ENCODE measurements around the gene EHMT2. TPM values are rescaled to one million over a fixed set of nuclear protein-coding genes. Genes with fewer than 3 reads are reported as not detected.
"Not testable (repeated sequence)": the region's sequence is repeated elsewhere in the genome, so short reads cannot be mapped to it uniquely, and the experiment has no call there.

EHMT2 gene
- total RNA-seq, 1 donor from 2014 or later, result 46.4 TPM

DNA sequence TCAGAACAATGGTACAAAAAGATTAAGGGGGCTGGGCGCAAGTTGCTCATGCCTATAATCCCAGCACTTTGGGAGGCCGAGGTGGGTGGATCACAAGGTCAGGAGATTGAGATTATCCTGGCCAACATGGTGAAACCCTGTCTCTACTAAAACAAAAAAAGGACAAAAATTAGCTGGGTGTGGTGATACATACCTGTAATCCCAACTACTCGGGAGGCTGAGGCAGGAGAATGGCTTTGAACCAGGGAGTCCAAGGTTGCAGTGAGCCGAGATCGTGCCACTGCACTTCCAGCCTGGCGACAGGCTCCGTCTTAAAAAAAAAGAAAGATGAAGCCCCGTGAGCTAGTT lies 57.7 kb downstream of the EHMT2 start:
- DNase-seq (ENCODE audit: low read depth, low spot score), result not testable (repeated sequence)

DNA sequence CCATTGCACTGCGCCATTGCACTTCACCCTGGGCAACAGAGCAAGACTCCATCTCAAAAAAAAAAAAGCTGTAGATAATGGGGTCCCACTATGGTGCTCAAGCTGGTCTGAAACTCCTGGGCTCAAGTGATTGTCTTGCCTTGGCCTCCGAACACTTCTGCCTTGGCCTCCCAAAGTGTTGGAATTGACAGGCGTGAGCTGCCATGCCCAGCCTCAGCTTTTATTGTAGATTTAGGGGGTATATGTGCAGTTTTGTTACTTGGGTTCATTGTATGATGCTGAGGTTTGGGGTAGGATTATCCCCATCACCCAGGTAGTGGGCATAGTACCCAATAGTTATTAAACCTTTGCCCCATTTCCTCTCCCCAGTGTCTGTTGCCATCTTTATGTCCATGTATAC lies 58.5 kb downstream of the EHMT2 start:
- DNase-seq (ENCODE audit: low read depth, low spot score), result no peak

DNA sequence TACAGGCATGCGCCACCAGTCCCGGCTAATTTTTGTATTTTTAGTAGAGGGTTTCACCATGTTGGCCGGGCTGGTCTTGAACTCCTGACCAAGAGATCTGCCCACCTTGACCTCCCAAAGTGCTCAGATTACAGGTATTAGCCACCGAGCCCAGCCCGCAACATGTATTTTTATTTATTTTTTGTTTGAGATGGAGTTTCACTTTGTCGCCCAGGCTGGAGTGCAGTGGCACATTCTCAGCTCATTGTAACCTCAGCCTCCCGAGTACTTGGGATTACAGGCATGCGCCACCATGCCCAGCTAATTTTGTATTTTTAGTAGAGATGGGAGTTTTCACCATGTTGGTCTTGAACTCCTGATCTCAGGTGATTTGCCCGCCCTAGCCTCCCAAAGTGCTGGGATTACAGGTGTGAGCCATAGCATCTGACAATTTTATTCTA lies 59.4 kb downstream of the EHMT2 start:
- not testable (repeated sequence) for DNase-seq (ENCODE audit: low read depth, low spot score)

DNA sequence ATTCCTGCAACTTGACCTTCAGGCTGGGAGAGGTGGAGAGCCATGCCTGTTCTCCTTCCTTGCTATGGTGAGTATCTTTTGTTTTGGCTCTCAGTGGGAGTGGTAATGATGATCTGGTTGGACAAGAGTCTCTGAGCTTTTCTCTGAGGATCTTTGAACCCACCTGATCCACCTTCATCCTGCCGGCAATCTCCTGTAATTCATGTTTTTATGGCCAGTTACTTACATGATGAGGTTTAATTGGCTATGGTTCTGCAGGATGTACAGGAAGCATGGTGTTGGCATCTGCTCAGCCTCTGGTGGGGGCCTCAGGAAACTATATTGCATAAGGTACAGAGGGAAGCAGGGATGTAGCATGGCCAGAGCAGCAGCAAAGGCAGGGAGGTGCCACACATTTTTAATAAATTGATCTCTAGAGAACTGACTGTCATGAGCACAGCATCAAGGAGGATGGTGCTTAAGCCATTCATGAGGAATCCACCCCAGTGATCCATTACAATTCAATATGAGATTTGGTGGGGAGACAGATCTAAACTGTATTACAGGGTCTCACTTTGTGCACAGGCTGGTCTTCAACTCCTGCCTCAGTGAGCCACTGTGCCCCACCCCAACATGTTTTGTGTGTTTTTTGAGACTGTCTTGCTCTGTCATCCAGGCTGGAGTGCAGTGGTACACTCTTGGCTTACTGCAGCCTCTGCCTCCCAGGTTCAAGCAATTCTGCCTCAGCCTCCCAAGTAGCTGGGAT lies 60.0 kb downstream of the EHMT2 start:
- no peak for DNase-seq (ENCODE audit: low read depth, low spot score)

DNA sequence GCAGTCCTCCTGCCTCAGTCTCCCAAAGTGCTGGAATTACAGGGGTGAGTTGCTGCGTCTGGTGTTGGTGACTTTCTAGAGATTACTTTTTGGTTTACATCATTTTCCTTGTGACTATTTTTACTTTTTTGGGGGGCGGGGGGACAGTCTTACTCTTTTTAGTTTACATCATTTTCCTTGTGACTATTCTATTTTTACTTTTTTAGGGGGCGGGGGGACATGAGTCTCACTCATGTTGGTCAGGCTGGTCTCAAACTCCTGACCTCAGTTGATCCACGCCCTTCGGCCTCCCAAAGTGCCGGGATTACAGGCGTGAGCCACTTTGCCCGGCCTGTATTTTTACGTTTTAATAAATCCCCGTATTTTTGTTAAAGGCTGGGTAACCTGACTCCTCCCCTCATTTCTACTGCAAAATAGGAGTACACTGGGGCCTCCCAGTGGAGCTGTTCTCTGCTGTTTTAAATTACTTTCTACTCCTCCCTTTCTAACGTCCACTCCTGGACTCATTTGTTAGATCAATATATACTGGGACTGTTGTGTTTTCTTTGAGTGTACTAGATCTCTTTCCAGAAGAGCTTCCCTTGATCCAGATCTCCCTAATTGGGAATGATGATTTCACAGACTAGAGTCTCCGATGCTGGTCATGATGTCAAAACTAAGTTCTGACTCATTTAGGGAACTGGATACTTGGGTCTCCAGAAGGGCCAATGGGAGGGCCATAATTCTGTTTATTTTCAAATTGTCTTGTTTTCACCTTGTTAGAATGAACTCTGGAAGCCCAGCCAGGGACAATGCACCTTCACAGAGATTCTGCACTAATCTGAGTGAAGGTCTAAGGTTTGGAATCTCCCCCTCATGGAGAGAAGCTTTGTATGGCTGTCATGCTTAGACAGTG lies 60.8 kb downstream of the EHMT2 start:
- DNase-seq (ENCODE audit: low read depth, low spot score), result no peak

DNA sequence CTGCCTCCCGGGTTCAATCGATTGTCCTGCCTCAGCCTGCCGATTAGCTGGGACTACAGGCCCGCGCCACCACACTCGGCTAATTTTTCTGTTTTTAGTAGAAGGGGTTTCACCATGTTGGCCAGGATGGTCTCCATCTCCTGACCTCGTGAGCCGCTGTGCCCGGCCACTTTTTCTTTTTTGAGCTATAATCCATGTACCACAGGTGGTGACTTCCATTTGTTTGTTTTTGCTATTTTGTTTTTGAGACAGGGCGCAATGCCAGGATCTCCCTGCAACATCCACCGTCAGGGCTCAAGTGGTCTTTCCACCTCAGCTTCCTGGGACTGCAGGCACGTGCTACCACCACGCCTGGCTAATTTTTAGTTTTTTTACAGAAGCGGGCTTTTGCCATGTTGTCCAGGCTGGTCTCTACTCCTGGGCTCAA lies 61.4 kb downstream of the EHMT2 start:
- no peak for DNase-seq (ENCODE audit: low read depth, low spot score)

DNA sequence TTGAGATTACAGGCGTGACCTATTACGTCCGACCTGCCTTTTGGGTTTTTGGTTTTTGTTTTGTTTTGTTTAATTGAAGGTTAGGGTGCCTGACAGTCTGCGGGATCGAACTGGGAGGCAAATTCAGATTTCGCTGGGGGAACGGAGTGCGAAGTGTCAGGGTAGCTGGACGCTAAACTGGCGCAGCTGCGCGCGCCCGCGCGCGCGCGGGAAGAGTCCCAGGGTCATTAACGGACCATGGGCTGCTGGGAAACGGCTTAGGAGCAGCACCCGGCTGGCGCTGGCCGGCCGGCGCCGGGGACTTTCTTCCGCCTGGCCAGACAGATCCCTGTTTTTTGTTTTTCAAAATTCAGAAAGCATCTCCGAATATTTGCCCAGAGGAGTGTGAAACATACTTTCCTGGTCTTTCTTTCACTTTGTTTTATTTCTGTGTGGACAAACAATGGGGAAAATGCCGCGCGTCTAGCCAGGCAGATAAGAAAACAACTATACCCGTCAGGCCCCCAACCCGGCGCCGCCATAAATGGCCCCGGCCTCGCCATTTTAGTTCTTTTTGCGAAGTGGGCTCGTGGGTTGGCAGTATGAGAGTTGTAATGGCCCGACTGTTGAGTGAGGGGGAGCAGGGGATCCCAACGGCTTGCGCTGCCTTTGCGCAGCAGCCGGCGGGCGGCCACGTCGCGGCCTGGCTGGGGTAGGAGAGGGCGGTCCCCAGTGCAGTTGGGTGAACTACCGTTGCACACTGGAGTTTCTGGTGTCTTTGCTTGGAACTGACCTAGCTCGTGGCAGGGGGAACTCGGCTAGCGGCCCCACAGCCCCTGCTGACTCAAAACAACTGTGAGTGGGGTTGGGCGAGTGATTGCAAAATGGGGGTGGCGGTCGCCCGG lies 62.9 kb downstream of the EHMT2 start:
- DNase-seq (ENCODE audit: low read depth, low spot score), result no peak

DNA sequence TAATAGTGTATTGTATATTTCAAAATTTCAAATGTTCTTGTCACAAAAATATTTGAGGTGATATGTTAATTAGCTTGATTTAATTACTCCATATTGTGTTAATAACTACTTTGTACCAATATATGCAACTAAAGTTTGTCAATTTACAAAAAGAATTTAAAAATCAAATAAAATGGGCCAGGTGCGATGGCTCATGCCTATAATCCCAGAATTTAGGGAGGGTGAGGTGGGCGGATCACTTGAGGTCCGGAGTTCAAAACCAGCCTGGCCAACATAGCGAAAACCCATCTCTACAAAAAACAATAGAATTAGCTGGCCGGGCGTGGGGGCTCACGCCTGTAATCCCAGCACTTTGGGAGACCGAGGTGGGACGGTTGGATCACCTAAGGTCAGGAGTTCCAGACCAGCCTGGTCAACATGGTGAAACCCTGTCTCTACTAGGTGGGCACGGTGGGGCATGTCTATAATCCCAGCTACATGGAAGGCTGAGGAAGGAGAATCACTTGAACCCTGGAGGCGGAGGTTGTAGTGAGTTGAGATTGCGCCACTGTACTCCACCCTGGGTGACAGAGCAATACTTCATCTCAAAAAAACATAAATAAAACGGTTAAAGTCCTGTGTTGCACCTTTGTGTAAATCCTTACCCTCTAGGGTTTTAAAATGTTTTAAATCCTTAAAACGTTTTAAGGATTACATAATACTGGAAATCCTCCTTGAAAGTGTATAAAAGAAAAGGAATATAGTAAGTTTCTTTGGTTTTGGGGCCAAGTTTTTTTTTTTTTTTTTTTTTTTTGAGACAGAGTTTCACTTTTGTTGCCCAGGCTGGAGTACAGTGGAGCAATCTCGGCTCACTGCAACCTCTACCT lies 65.9 kb downstream of the EHMT2 start:
- DNase-seq (ENCODE audit: low read depth, low spot score), result no peak

DNA sequence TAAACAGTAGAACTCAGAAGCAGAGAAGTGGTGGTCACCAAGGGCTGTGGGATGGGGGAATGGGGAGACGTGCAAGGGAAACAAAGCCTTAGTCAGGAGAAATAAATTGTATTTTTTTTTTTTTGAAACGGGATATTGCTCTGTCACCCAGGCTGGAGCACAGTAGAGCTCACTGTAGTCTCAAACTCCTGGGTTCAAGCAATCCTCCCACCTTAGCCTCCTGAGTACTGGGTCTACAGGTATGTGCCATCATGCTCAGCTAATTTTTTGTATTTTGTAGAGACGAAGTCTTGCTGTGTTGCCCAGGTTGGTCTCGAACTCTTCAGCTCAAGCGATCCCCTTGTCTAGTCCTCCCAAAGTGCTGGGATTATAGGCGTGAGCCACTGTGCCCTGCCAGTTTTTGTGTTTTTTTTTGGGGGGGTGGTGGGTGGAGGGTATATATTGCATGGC lies 66.6 kb downstream of the EHMT2 start:
- DNase-seq (ENCODE audit: low read depth, low spot score), result no peak

Other genes with a start within 250 kb of the EHMT2 start
- 110 and 116 TPM in 2 replicates for gene BAG6, start 245.0 kb downstream of the EHMT2 start, total RNA-seq
- gene APOM, start 241.8 kb downstream of the EHMT2 start, total RNA-seq, result 0.40 and 0.46 TPM in 2 replicates
- gene C6orf47, start 236.9 kb downstream of the EHMT2 start, total RNA-seq, result 18.7 and 20.5 TPM in 2 replicates
- 12.1 and 12.5 TPM in 2 replicates for gene GPANK1, start 232.7 kb downstream of the EHMT2 start, total RNA-seq
- 98.5 and 102 TPM in 2 replicates for gene CSNK2B, start 231.6 kb downstream of the EHMT2 start, total RNA-seq
- 1.5 and 1.9 TPM in 2 replicates for gene LY6G5B, start 227.7 kb downstream of the EHMT2 start, total RNA-seq
- gene LY6G5C, start 216.6 kb downstream of the EHMT2 start, total RNA-seq, result 0.86 and 0.88 TPM in 2 replicates
- gene ABHD16A, start 194.4 kb downstream of the EHMT2 start, total RNA-seq, result 37.3 and 65.3 TPM in 2 replicates
- gene LY6G6F, start 190.8 kb downstream of the EHMT2 start, total RNA-seq, result not detected in 2 replicates
- gene LY6G6D, start 182.3 kb downstream of the EHMT2 start, total RNA-seq, result not detected in 2 replicates
- not detected in 2 replicates for gene LY6G6C, start 176.0 kb downstream of the EHMT2 start, total RNA-seq
- gene MPIG6B, start 174.3 kb downstream of the EHMT2 start, total RNA-seq, result not detected in 2 replicates
- gene DDAH2, start 168.4 kb downstream of the EHMT2 start, total RNA-seq, result 84.0 and 89.4 TPM in 2 replicates
- gene CLIC1, start 161.2 kb downstream of the EHMT2 start, total RNA-seq, result 860 and 926 TPM in 2 replicates
- 6.1 and 6.7 TPM in 2 replicates for gene MSH5, start 157.7 kb downstream of the EHMT2 start, total RNA-seq
- gene SAPCD1, start 135.0 kb downstream of the EHMT2 start, total RNA-seq, result 0.78 and 0.92 TPM in 2 replicates
- under 0.01 and 0.11 TPM in 2 replicates for gene VWA7, start 120.4 kb downstream of the EHMT2 start, total RNA-seq
- gene VARS1, start 101.9 kb downstream of the EHMT2 start, total RNA-seq, result 73.2 and 74.0 TPM in 2 replicates
- gene LSM2, start 90.7 kb downstream of the EHMT2 start, total RNA-seq, result 45.8 and 55.3 TPM in 2 replicates
- gene HSPA1L, start 82.4 kb downstream of the EHMT2 start, total RNA-seq, result 0.53 and 1.9 TPM in 2 replicates
- gene HSPA1A, start 82.2 kb downstream of the EHMT2 start, total RNA-seq, result 33.6 and 431 TPM in 2 replicates
- 48.7 and 575 TPM in 2 replicates for gene HSPA1B, start 70.0 kb downstream of the EHMT2 start, total RNA-seq
- 54.3 and 71.7 TPM in 2 replicates for gene NEU1, start 34.9 kb downstream of the EHMT2 start, total RNA-seq
- gene SLC44A4, start 18.7 kb downstream of the EHMT2 start, total RNA-seq, result 0.07 TPM in 1 of 2 replicates, not detected in the other
- 3.5 and 5.2 TPM in 2 replicates for gene ZBTB12, start 4.4 kb upstream of the EHMT2 start, total RNA-seq
- not detected in 2 replicates for gene C2, start 30.0 kb upstream of the EHMT2 start, total RNA-seq
- gene CFB, start 48.4 kb upstream of the EHMT2 start, total RNA-seq, result 3.4 and 4.0 TPM in 2 replicates
- gene NELFE, start 61.3 kb upstream of the EHMT2 start, total RNA-seq, result 110 and 121 TPM in 2 replicates
- gene SKIC2, start 61.5 kb upstream of the EHMT2 start, total RNA-seq, result 42.9 and 49.6 TPM in 2 replicates
- 10.1 and 11.6 TPM in 2 replicates for gene DXO, start 74.4 kb upstream of the EHMT2 start, total RNA-seq
- gene C4A, start 84.4 kb upstream of the EHMT2 start, total RNA-seq, result 0.46 and 1.3 TPM in 2 replicates
- 0.66 and 1.0 TPM in 2 replicates for gene C4B, start 117.1 kb upstream of the EHMT2 start, total RNA-seq
- gene CYP21A2, start 140.7 kb upstream of the EHMT2 start, total RNA-seq, result not detected in 2 replicates
- 0.21 and 0.73 TPM in 2 replicates for gene TNXB, start 211.6 kb upstream of the EHMT2 start, total RNA-seq
- 13.7 and 13.9 TPM in 2 replicates for gene ATF6B, start 230.5 kb upstream of the EHMT2 start, total RNA-seq
- 6.3 and 6.7 TPM in 2 replicates for gene FKBPL, start 232.6 kb upstream of the EHMT2 start, total RNA-seq

Measured in pulmonary artery endothelial cell (primary cell).